Measurements from ENCODE around the gene SPATA31E1.
"Not testable (repeated sequence)": the region's sequence is repeated elsewhere in the genome, so short reads cannot be mapped to it uniquely, and the experiment has no call there.

SPATA31E1 gene

GRCh38 chr9:87884578-87885459 lies 2.1 kb downstream of the SPATA31E1 start:
- no peak for DNase-seq (ENCODE audit: low read depth, low spot score)

GRCh38 chr9:87885484-87886189 lies 3.0 kb downstream of the SPATA31E1 start:
- no peak for DNase-seq (ENCODE audit: low read depth, low spot score)

- DNase-seq (ENCODE audit: low read depth, low spot score) = no peak
These were observed 3.7 kb downstream of the SPATA31E1 start for GRCh38 chr9:87886210-87886932.

GRCh38 chr9:87886933-87887505 lies 4.3 kb downstream of the SPATA31E1 start:
- no peak for DNase-seq (ENCODE audit: low read depth, low spot score)

DNA sequence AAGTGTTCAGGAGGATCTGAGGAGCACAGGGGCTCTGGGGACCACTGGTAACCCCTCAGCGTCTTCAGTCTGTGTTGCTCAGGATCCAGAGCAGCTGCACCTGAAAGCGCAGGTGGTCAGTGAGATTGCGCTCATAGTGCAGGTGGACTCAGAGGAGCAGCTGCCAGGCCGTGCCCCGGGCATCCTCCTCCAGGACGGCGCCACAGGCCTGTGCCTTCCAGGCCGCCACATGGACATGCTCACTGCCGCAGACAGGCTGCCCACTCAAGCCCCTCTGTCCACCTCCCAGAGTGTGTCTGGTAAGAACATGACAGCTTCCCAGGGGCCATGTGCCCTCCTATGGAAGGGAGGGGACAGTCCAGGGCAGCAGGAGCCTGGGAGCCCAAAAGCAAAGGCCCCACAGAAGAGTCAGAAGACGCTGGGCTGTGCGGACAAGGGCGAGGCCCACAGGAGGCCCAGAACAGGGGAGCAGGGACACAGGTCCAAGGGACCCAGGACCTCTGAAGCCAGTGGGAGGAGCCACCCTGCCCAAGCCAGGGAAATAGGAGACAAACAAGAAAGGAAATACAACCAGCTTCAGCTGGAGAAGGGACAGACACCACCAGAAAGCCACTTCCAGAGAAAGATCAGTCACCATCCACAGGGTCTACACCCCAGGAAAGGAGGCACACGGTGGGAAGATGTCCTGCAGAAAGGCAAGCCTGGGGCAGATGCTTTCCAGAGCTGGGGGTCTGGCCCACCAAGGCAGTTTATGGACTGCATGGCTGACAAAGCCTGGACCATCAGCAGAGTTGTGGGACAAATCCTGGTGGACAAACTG lies 5.2 kb downstream of the SPATA31E1 start:
- no peak for DNase-seq (ENCODE audit: low read depth, low spot score)

- DNase-seq (ENCODE audit: low read depth, low spot score) = no peak
These were observed 5.8 kb downstream of the SPATA31E1 start for GRCh38 chr9:87888501-87888900.

- no peak for DNase-seq (ENCODE audit: low read depth, low spot score)
These were observed 6.6 kb downstream of the SPATA31E1 start for GRCh38 chr9:87889065-87889881.

DNA sequence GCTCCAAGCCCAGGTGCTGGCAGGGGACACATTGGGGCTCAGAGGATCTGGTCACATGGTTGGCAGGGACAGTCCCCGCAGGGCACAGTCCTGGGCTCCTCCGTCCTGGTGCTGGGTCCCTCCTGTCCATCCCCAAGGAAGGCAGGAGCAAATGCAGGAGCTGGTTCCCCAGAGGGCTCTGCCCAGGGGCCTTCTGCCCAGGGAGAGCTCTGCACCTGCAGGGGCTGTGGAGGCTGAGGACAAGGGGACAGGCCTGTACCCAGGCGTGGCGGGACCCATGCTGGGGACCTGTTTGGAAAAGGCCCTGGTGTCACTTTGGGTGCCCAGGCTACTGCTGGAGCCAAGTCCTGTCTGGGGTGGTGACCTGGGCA lies 7.2 kb downstream of the SPATA31E1 start:
- DNase-seq (ENCODE audit: low read depth, low spot score) = no peak

GRCh38 chr9:87890837-87891236 lies 8.2 kb downstream of the SPATA31E1 start:
- DNase-seq (ENCODE audit: low read depth, low spot score) = no peak

- no peak for DNase-seq (ENCODE audit: low read depth, low spot score)
These were observed 9.1 kb downstream of the SPATA31E1 start for GRCh38 chr9:87891754-87892153.

DNA sequence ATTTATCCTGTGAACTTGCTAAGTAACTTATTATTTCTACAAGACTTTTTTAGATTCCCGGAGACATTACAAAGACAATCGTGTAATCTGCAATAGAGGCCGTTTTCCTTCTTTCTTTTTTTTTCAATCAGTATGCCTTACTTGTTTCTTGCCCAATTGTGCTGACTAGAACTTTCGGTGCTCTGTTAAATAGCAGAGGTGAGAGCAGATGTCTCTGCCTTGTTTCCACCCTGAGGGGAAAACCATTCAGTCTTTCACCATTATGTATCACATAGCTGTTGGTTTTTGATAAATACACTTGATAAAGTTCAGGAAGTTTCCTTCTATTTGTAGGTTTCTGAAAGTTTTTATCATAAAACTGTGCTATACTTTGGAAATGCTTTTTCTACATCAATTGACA lies 10.3 kb downstream of the SPATA31E1 start:
- DNase-seq (ENCODE audit: low read depth, low spot score) = no peak

DNA sequence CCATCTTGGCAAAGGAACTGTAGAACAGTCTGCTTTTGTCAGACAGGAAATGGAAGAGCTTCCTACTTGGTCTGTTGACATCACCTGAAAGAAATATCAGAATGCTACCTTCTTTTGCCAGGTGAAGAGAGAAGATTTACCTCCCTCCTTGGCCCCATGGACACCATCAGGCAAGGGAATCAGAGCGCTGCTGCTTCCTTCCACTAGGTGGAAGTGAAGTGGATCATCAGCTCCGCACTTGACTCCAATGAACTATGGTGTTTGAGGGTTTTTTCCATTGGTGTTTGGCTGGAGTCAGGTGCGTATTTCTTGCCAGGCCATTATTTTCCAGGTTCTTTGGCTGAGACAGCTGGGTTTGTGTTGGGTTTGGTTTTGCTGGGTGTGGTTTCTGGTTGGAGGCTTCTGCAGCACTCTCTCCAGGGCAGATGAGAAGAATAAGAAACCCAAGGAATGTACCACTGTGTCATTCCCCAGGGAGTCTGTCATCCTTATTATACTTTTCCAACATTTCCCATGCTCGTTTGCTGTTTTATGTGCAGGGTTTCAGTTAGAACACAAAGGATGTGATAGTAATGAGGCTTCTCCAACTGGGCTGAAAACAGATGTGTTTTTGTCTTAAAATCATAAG lies 12.4 kb downstream of the SPATA31E1 start:
- DNase-seq (ENCODE audit: low read depth, low spot score) = no peak

- DNase-seq (ENCODE audit: low read depth, low spot score) = no peak
These were observed 14.2 kb downstream of the SPATA31E1 start for GRCh38 chr9:87896891-87897290.

GRCh38 chr9:87898151-87898550 lies 15.5 kb downstream of the SPATA31E1 start:
- DNase-seq (ENCODE audit: low read depth, low spot score) = no peak

- not testable (repeated sequence) for DNase-seq (ENCODE audit: low read depth, low spot score)
These were observed 19.7 kb downstream of the SPATA31E1 start for GRCh38 chr9:87902371-87902770.

GRCh38 chr9:87909310-87910041 lies 26.8 kb downstream of the SPATA31E1 start:
- DNase-seq (ENCODE audit: low read depth, low spot score) = no peak

DNA sequence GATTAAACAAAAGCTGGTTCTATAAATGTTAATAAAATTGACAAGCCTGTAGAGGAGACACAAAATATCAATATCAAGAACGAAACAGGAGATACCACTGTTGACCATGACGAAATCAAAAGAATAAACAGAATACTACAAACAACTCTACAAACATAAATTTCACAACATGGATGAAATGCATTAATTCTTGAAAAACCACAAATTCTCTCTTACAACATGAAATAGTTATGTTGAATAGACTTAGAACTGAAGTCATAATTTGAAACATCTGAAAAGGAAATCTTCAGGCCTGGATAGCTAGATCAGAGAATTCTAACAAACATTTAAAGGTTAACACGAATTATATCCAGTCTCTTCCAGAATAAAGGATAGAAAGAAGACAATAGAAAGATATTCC lies 28.1 kb downstream of the SPATA31E1 start:
- no peak for DNase-seq (ENCODE audit: low read depth, low spot score)

DNA sequence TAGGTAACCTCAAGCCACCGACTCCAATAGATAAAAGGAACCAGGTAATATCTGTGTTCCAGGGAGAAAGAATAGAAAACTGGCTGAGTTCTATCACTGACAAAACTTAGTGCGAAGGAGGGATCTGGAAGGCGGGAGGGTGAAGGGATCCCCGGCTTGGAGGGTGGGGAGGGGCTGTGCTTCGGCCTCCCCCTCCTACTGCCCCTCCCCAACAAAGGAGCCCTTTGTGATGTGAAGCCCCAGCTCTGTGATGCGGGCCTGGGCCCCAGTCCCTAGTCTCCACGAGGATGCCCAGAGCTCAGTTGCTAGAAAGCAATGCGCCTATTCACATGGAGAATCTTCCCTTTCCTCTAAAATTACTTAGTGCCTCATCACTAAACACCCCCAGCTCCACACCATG lies 35.0 kb downstream of the SPATA31E1 start, which contains the start of gene SPATA31C1:
Gene SPATA31C1 (plus strand): TSS at position 301 of the 400 bp plus-strand sequence.
- DNase-seq (ENCODE audit: low read depth, low spot score) = not testable (repeated sequence)

DNA sequence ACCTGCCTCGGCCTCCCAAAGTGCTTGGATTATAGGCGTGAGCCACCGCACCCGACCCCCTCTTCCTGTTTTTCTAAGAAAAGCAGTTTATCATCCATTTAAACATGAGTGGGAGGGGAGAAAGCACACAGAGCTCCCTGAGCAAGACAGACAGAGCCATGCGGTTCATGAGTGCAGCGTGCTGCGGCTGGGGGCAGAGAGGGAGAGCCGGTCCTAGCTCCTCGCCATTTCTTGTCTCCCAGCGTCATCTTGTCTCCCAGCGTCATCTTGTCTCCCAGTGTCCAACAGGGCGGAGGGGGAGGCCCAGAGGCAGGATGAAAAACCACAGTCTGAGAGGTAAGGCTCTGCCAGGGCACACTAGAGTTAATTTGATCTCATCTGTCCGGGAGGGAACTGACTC lies 36.3 kb downstream of the SPATA31E1 start:
- DNase-seq (ENCODE audit: low read depth, low spot score) = not testable (repeated sequence)
